IMR-90 (cell line): Measurements from ENCODE around the gene EID3. TPM values are rescaled to one million over a fixed set of nuclear protein-coding genes. Genes with fewer than 3 reads are reported as not detected.
A peak's percentile ranks its signal among the peaks of the same experiment; 100 is the strongest.

Source experiments
- ATAC-seq: fragments of 200-7000 bp; cut with Tn5 transposase; 2 replicates; pipeline ENCODE4 v1.9.1; 2020; ENCODE audit warnings: low read depth, mild to moderate bottlenecking, moderate library complexity
- BruUV-seq: library from RNA; stranded (reverse); fragments of 400-500 nt; replicated peaks from 2 replicates; lab custom pipeline; 2021; lab: Mats Ljungman, UMichigan
- CTCF ChIA-PET: fragments of 300-600 bp; formaldehyde crosslinking; extraction: SDS; loops from one replicate; lab custom pipeline; 2021; ENCODE audit warnings: antibody characterized with exemption; lab: Yijun Ruan, JAX
- POLR2A ChIA-PET: fragments of 300-600 bp; sonication (Branson Sonifier 250); formaldehyde crosslinking; loops from one replicate; lab custom pipeline; 2022; ENCODE audit warnings: antibody characterized with exemption; ENCODE audit not compliant: unreplicated experiment; lab: Charles Lee
- DNase-seq: peaks from one replicate; pipeline ENCODE4 v3.0.0; 2013
- H2AFZ ChIP-seq: replicated peaks from 2 replicates; pipeline ENCODE3; 2013; ENCODE audit warnings: low read length, mild to moderate bottlenecking; ENCODE audit not compliant: poor library complexity
- H2AK5ac ChIP-seq: 2 replicates; pipeline ENCODE4 v1.6.1; 2013; ENCODE audit warnings: low read depth, low read length, inconsistent platforms
- H2AK9ac ChIP-seq: replicated peaks from 2 replicates; pipeline ENCODE3; 2013; ENCODE audit warnings: mild to moderate bottlenecking, low read depth, low read length, moderate library complexity; ENCODE audit not compliant: poor library complexity
- H2BK120ac ChIP-seq: 2 replicates; pipeline ENCODE4 v1.6.1; 2013; ENCODE audit warnings: low read depth, low read length, inconsistent platforms
- H2BK15ac ChIP-seq: 3 replicates; pipeline ENCODE4 v1.6.1; 2013; ENCODE audit warnings: low read depth, low read length, inconsistent platforms
- H2BK20ac ChIP-seq: 2 replicates; pipeline ENCODE4 v1.6.1; 2013; ENCODE audit warnings: low read depth, mild to moderate bottlenecking, inconsistent platforms, low read length, moderate library complexity
- H2BK5ac ChIP-seq: 2 replicates; pipeline ENCODE4 v1.6.1; 2013; ENCODE audit warnings: mild to moderate bottlenecking, low read depth, low read length, inconsistent platforms; ENCODE audit not compliant: poor library complexity, severe bottlenecking
- H3K14ac ChIP-seq: replicated peaks from 2 replicates; pipeline ENCODE4 v1.6.1; 2013; ENCODE audit warnings: low read depth, low read length, inconsistent platforms
- H3K18ac ChIP-seq: 2 replicates; pipeline ENCODE4 v1.6.1; 2013; ENCODE audit warnings: low read depth, low read length, control low read depth
- H3K23ac ChIP-seq: 2 replicates; pipeline ENCODE4 v1.6.1; 2013; ENCODE audit warnings: low read depth, low read length, inconsistent platforms
- H3K27ac ChIP-seq: 2 replicates; pipeline ENCODE4 v1.5.1; 2013; ENCODE audit warnings: mild to moderate bottlenecking, control low read depth, low read length; ENCODE audit not compliant: insufficient read depth
- H3K27me3 ChIP-seq: 2 replicates; pipeline ENCODE4 v1.6.1; 2013; ENCODE audit warnings: low read length; ENCODE audit not compliant: control insufficient read depth, insufficient read depth
- H3K36me3 ChIP-seq: 2 replicates; pipeline ENCODE4 v1.6.1; 2013; ENCODE audit warnings: low read length, mixed read lengths; ENCODE audit not compliant: control insufficient read depth, insufficient read depth
- H3K4ac ChIP-seq: 2 replicates; pipeline ENCODE4 v1.6.1; 2013; ENCODE audit warnings: low read depth, low read length, inconsistent platforms
- H3K4me1 ChIP-seq: 2 replicates; pipeline ENCODE4 v1.6.1; 2013; ENCODE audit warnings: low read length, mixed read lengths; ENCODE audit not compliant: control insufficient read depth, insufficient read depth
- H3K4me2 ChIP-seq: 2 replicates; pipeline ENCODE4 v1.6.1; 2013; ENCODE audit warnings: low read depth, mild to moderate bottlenecking, control low read depth, low read length, moderate library complexity
- H3K4me3 ChIP-seq: 2 replicates; pipeline ENCODE4 v1.5.1; 2013; ENCODE audit warnings: low read depth, mild to moderate bottlenecking, control low read depth, low read length, moderate library complexity; ENCODE audit not compliant: insufficient read depth
- H3K56ac ChIP-seq: 2 replicates; pipeline ENCODE4 v1.6.1; 2013; ENCODE audit warnings: low read length, inconsistent platforms; ENCODE audit not compliant: insufficient read depth; ENCODE audit errors: extremely low read depth
- H3K79me1 ChIP-seq, 2 experiments: 2 replicates each; pipeline ENCODE4 v1.6.1; 2013; ENCODE audit warnings: low read length in 2 of 2, inconsistent platforms in 1 of 2, low read depth in 1 of 2
- H3K9ac ChIP-seq: 2 replicates; pipeline ENCODE4 v1.6.1; 2013; ENCODE audit warnings: low read depth, low read length, control low read depth
- H3K9me1 ChIP-seq: 2 replicates; pipeline ENCODE4 v1.6.1; 2013; ENCODE audit warnings: low read length, inconsistent platforms; ENCODE audit not compliant: insufficient read depth
- H3K9me3 ChIP-seq: 2 replicates; pipeline ENCODE4 v1.6.1; 2013; ENCODE audit warnings: low read length; ENCODE audit not compliant: control insufficient read depth, insufficient read depth
- H4K20me1 ChIP-seq: 2 replicates; pipeline ENCODE4 v1.6.1; 2013; ENCODE audit warnings: low read length, inconsistent platforms; ENCODE audit not compliant: insufficient read depth
- H4K5ac ChIP-seq: 2 replicates; pipeline ENCODE4 v1.6.1; 2013; ENCODE audit warnings: mild to moderate bottlenecking, low read depth, low read length, control low read depth
- H4K8ac ChIP-seq, 2 experiments: 2 replicates each; pipeline ENCODE4 v1.6.1; 2013; ENCODE audit warnings: low read depth in 2 of 2, low read length in 2 of 2, control low read depth in 1 of 2, inconsistent platforms in 1 of 2
- H4K91ac ChIP-seq: 2 replicates; pipeline ENCODE4 v1.6.1; 2013; ENCODE audit warnings: low read depth, low read length, inconsistent platforms; ENCODE audit not compliant: insufficient read depth
- CEBPB ChIP-seq: IDR thresholded peaks from 2 replicates; pipeline ENCODE4 v1.6.1; 2012; ENCODE audit warnings: low read depth, low read length, improper control_type of control experiment
- CHD1 ChIP-seq: IDR thresholded peaks from 2 replicates; pipeline ENCODE4 v1.6.1; 2012; ENCODE audit warnings: low read depth, low read length, improper control_type of control experiment
- ELK1 ChIP-seq: fragments of 150-350 bp; IDR thresholded peaks from 2 replicates; pipeline ENCODE4 v1.6.1; 2016; ENCODE audit warnings: low read depth, mild to moderate bottlenecking, low read length, moderate library complexity, borderline replicate concordance
- FOS ChIP-seq: fragments of 150-350 bp; IDR thresholded peaks from 2 replicates; pipeline ENCODE4 v1.6.1; 2016; ENCODE audit warnings: low read depth, low read length
- MAFK ChIP-seq: IDR thresholded peaks from 2 replicates; pipeline ENCODE4 v1.6.1; 2012; ENCODE audit warnings: low read depth, low read length, improper control_type of control experiment
- MAZ ChIP-seq: IDR thresholded peaks from 2 replicates; pipeline ENCODE4 v1.6.1; 2012; ENCODE audit warnings: low read depth, mild to moderate bottlenecking, low read length, improper control_type of control experiment, moderate library complexity, borderline replicate concordance
- MXI1 ChIP-seq: IDR thresholded peaks from 2 replicates; pipeline ENCODE4 v1.6.1; 2012; ENCODE audit warnings: low read depth, mild to moderate bottlenecking, low read length, moderate library complexity, borderline replicate concordance
- NFE2L2 ChIP-seq: fragments of 150-350 bp; IDR thresholded peaks from 2 replicates; pipeline ENCODE4 v1.6.1; 2016; ENCODE audit warnings: low read depth, mild to moderate bottlenecking, low read length
- POLR2A ChIP-seq: IDR thresholded peaks from 2 replicates; pipeline ENCODE4 v1.6.1; 2012; ENCODE audit warnings: mild to moderate bottlenecking, low read depth, low read length
- RAD21 ChIP-seq: IDR thresholded peaks from 2 replicates; pipeline ENCODE4 v1.6.1; 2012; ENCODE audit warnings: low read length, improper control_type of control experiment
- RCOR1 ChIP-seq: IDR thresholded peaks from 2 replicates; pipeline ENCODE4 v1.6.1; 2012; ENCODE audit warnings: mild to moderate bottlenecking, low read length, improper control_type of control experiment; ENCODE audit not compliant: insufficient replicate concordance
- RFX5 ChIP-seq: IDR thresholded peaks from 2 replicates; pipeline ENCODE4 v1.8.0; 2012; ENCODE audit warnings: low read depth, mild to moderate bottlenecking, low read length, moderate library complexity
- SMC3 ChIP-seq: fragments of 150-350 bp; IDR thresholded peaks from 2 replicates; pipeline ENCODE4 v1.6.1; 2016; ENCODE audit warnings: low read depth, mild to moderate bottlenecking, antibody characterized with exemption, low read length, moderate library complexity
- USF2 ChIP-seq: fragments of 150-350 bp; IDR thresholded peaks from 2 replicates; pipeline ENCODE4 v1.6.1; 2017; ENCODE audit warnings: mild to moderate bottlenecking, antibody characterized with exemption, low read length, low read depth
- WGBS, 2 experiments: methylation state at CpG; one replicate each; pipeline versions ENCODE4 v1.1.5 to v1.1.7; 2013; ENCODE audit warnings: missing lambda C conversion rate in 2 of 2; ENCODE audit not compliant: insufficient read length in 1 of 2; ENCODE audit errors: extremely low coverage in 2 of 2; 5-methylcytosine and 5-hydroxymethylcytosine counted together
- dilution Hi-C: fragments of 300-500 bp; cut with HindIII; formaldehyde crosslinking; loops from one replicate; pipeline ENCODE4 v1.14.3; 2018; ENCODE audit warnings: low sequenced_read_pairs; ENCODE audit not compliant: unreplicated experiment
- in situ Hi-C: fragments of 300-500 bp; cut with MboI; formaldehyde crosslinking; loops from 3 replicates; pipeline ENCODE4 v1.14.3; 2019; ENCODE audit warnings: low sequenced_read_pairs, inconsistent platforms, mixed read lengths
- intact Hi-C: fragments of 100-400 bp; cut with micrococcal nuclease; formaldehyde crosslinking; loops from 2 replicates; pipeline ENCODE4 v1.10.0; 2022
- polyA plus RNA-seq, 3 experiments: library from polyadenylated mRNA; depleted of rRNA; stranded (reverse); fragments of >200 nt; gene quantifications; 2 replicates each; pipeline ENCODE4 v1.2.3, GENCODE V29; 2012; ENCODE audit warnings: low replicate concordance in 1 of 3
- total RNA-seq: library from RNA; depleted of rRNA; stranded (reverse); fragments of >200 nt; gene quantifications from 2 replicates; pipeline ENCODE4 v1.2.3, GENCODE V29; 2012
- TF ChIP-seq, protein P1 (sequence below): conservative IDR thresholded peaks from 2 replicates; pipeline ENCODE4 v1.5.1; 2012; ENCODE audit warnings: mild to moderate bottlenecking, low read depth, low read length, improper control_type of control experiment

Gene EID3
- total and polyA plus RNA-seq, 2 of the 4 experiments (the other 2 are of a cell fraction): 2.2 to 4.1 TPM

DNA sequence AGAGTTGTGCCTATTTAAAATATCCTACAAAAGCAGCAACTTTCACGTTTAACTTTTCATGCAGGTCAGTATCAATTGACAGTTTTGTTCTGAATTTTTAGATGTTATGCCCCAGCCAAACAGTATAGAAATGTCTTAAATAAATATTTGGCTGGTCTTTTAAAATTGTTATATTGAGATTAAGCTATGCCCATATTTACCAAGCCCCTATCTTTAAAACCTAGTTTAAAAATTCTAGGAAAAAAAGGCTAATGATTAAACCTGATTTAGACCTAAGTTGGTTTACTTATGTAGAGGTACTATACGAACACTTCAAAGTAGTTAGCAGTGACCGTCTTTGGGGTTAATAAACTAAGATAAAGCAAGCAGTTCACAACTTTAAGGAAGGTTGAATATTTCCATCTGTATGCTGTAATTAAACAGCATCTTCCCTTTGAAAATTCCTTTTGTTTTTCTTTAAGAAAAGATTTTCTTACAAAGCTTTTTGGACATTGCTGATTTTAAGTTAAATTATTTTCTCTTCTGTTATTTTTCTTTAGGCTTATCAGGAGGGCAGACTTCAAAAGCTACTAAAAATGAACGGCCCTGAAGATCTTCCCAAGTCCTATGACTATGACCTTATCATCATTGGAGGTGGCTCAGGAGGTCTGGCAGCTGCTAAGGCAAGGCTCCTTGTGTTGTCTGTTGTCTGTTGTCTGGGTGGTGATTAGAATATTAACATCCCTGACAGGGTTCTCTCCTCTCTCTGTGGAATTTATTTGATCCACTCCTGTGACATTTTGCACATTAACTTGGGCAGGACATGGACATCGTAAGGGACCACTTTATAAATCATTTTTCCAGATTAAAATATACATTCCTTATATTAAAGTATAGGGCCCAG lies 7.5 kb downstream of the EID3 start:
- dilution Hi-C loops: no loop called here
- no peak overlapping the region for H2BK120ac ChIP-seq
- no peak overlapping the region for H4K8ac ChIP-seq
- H3K27me3 ChIP-seq: no peaks in the 10 kb centered on the region
- no peak overlapping the region for H2AFZ ChIP-seq
- no peak overlapping the region for H4K5ac ChIP-seq
- no peak overlapping the region for H3K4me2 ChIP-seq
- WGBS, 2 experiments: no CpG with 5 or more reads among the region's 5 CpGs
- POLR2A ChIA-PET: no interaction called here
- H3K9me1 ChIP-seq: peaks cover 11% of the 10 kb centered on the region
- no peak overlapping the region for H2AK9ac ChIP-seq
- no peak overlapping the region for H3K9ac ChIP-seq
- H3K4me1 ChIP-seq: peaks cover 20% of the 10 kb centered on the region
- no peak overlapping the region for H3K14ac ChIP-seq
- ATAC-seq: no peak
- intact Hi-C loops: no loop called here
- H3K36me3 ChIP-seq: peaks cover 42% of the 10 kb centered on the region
- no peak overlapping the region for H2BK15ac ChIP-seq
- no peak overlapping the region for H3K18ac ChIP-seq
- H3K79me1 ChIP-seq: peaks cover 22 to 56% of the 10 kb centered on the region in 2 experiments
- no peak overlapping the region for H2AK5ac ChIP-seq
- no peak overlapping the region for H3K56ac ChIP-seq
- no peak overlapping the region for H3K4me3 ChIP-seq
- DNase-seq: no peak
- in situ Hi-C loops: no loop called here
- no TSS peak for BruUV-seq
- H2BK5ac ChIP-seq: no peak overlapping the region
- no peaks in the 10 kb centered on the region for H3K9me3 ChIP-seq
- no peak overlapping the region for H3K4ac ChIP-seq
- H4K91ac ChIP-seq: no peak overlapping the region
- no peak overlapping the region for H2BK20ac ChIP-seq
- no peak overlapping the region for H3K23ac ChIP-seq
- CTCF ChIA-PET: interaction anchor here (0.6 kb wide), 1 partner anchor 11 kb away, joined by 4 read pairs; no protein-coding TSS in a partner anchor
- H3K27ac ChIP-seq: 0 out of 2 replicates have a peak overlapping the region, but pooled peaks have one; percentile 9
- H4K20me1 ChIP-seq: peaks cover 89% of the 10 kb centered on the region
- no peak for TF ChIP-seq MXI1
- no peak for TF ChIP-seq RFX5
- TF ChIP-seq SMC3: no peak
- no peak for TF ChIP-seq RCOR1
- no peak for TF ChIP-seq CEBPB
- no peak for TF ChIP-seq MAZ
- no peak for TF ChIP-seq CHD1
- TF ChIP-seq, protein P1, sequence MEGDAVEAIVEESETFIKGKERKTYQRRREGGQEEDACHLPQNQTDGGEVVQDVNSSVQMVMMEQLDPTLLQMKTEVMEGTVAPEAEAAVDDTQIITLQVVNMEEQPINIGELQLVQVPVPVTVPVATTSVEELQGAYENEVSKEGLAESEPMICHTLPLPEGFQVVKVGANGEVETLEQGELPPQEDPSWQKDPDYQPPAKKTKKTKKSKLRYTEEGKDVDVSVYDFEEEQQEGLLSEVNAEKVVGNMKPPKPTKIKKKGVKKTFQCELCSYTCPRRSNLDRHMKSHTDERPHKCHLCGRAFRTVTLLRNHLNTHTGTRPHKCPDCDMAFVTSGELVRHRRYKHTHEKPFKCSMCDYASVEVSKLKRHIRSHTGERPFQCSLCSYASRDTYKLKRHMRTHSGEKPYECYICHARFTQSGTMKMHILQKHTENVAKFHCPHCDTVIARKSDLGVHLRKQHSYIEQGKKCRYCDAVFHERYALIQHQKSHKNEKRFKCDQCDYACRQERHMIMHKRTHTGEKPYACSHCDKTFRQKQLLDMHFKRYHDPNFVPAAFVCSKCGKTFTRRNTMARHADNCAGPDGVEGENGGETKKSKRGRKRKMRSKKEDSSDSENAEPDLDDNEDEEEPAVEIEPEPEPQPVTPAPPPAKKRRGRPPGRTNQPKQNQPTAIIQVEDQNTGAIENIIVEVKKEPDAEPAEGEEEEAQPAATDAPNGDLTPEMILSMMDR: no peak
- no peak for TF ChIP-seq NFE2L2
- no peak for TF ChIP-seq USF2
- no peak for TF ChIP-seq ELK1
- TF ChIP-seq FOS: no peak
- TF ChIP-seq RAD21: no peak
- no peak for TF ChIP-seq MAFK
- no peak for TF ChIP-seq POLR2A
